Mononuclear cell (primary cell): Measurements from ENCODE around the gene VGLL2. TPM values are rescaled to one million over a fixed set of nuclear protein-coding genes. Genes with fewer than 3 reads are reported as not detected.

Experiments
- total RNA-seq: library from RNA; depleted of rRNA; stranded (reverse); fragments of >200 nt; gene quantifications from one replicate; pipeline ENCODE4 v1.2.3, GENCODE V29; 2012

The VGLL2 gene
- total RNA-seq, 1 donor = 0.10 TPM

Other genes starting within 250 kb of the VGLL2 start
- gene ROS1, start 160.4 kb downstream of the VGLL2 start, total RNA-seq = not detected
- 3.6 TPM for gene DCBLD1, start 217.1 kb downstream of the VGLL2 start, total RNA-seq